ENCODE measurements around the gene PBX3.

DNA sequence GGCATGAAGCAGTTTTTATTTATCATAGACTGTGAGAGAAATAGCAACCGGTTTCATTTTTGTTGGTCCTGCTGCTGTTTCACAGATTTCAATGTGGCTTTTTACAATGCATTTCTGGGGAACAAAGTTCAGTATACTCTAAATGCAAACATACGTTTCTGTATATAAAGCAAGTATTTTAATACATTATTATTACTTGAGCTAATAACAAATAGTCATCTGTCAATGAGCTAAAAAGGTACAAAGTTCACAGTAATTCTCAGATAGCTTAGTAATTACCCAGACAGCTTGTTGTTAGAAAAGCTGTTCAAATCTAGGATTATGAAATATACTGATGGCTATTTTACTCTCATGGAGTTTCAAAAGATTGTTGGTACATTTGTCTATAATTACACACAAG is 50.8 kb downstream of the PBX3 start:
- no peak for TF ChIP-seq FOXK2 (IDR thresholded peaks at IDR 0.05)
- no peak for TF ChIP-seq SUZ12 (IDR thresholded peaks at IDR 0.05)
- no peak for TF ChIP-seq FOXM1 (IDR thresholded peaks at IDR 0.05; ENCODE audit: borderline replicate concordance)
- TF ChIP-seq BHLHE40 (IDR thresholded peaks at IDR 0.05; ENCODE audit: borderline replicate concordance): no peak
- no peak for TF ChIP-seq ELF4 (IDR thresholded peaks at IDR 0.05)
- TF ChIP-seq SP1 (IDR thresholded peaks at IDR 0.05): no peak
- TF ChIP-seq L3MBTL2 (conservative IDR thresholded peaks at IDR 0.05): no peak
